OCI-LY1 (cell line): ENCODE measurements around the gene GRAMD1A.

ENCODE experiments used
- H2AFZ ChIP-seq: fragments of 200-600 bp; sonication (generic), shearing (Covaris generic); 2 replicates; pipeline ENCODE4 v1.6.0; 2014; ENCODE audit warnings: antibody characterized with exemption, mild to moderate bottlenecking, low read length
- H3F3A ChIP-seq: fragments of 200-600 bp; sonication (generic), shearing (Covaris generic); 2 replicates; pipeline ENCODE4 v1.6.0; 2014; ENCODE audit warnings: mild to moderate bottlenecking, antibody characterized with exemption, low read length, moderate library complexity; ENCODE audit not compliant: insufficient read depth
- H3K27ac ChIP-seq: fragments of 200-600 bp; sonication (generic); 2 replicates; pipeline ENCODE4 v1.5.1; 2014; ENCODE audit warnings: low read length, mixed run types, mild to moderate bottlenecking, low read depth; ENCODE audit not compliant: poor library complexity, severe bottlenecking
- H3K27me3 ChIP-seq: fragments of 200-600 bp; sonication (generic); 2 replicates; pipeline ENCODE4 v1.6.0; 2014; ENCODE audit warnings: antibody characterized with exemption, mild to moderate bottlenecking, low read length, moderate library complexity; ENCODE audit not compliant: insufficient read depth
- H3K36me3 ChIP-seq: fragments of 200-600 bp; sonication (generic); 2 replicates; pipeline ENCODE4 v1.6.1; 2014; ENCODE audit warnings: mild to moderate bottlenecking, antibody characterized with exemption, low read length, moderate library complexity, mixed read lengths; ENCODE audit not compliant: insufficient read depth
- H3K4me1 ChIP-seq: fragments of 200-600 bp; sonication (generic); 2 replicates; pipeline ENCODE4 v1.5.1; 2014; ENCODE audit warnings: mild to moderate bottlenecking, low read length, moderate library complexity; ENCODE audit not compliant: insufficient read depth, severe bottlenecking
- H3K4me2 ChIP-seq: fragments of 200-600 bp; sonication (generic), shearing (Covaris generic); 2 replicates; pipeline ENCODE4 v1.6.1; 2014; ENCODE audit warnings: low read length
- H3K4me3 ChIP-seq: fragments of 200-600 bp; sonication (generic); 2 replicates; pipeline ENCODE4 v1.5.1; 2014; ENCODE audit warnings: low read length, low read depth, mild to moderate bottlenecking, mixed read lengths; ENCODE audit not compliant: poor library complexity, severe bottlenecking
- H3K79me2 ChIP-seq: fragments of 200-600 bp; shearing (Covaris generic); 2 replicates; pipeline ENCODE4 v1.6.1; 2016; ENCODE audit warnings: mixed run types, low read length, mixed read lengths; ENCODE audit not compliant: insufficient read depth
- H3K9ac ChIP-seq: fragments of 200-600 bp; sonication (generic), shearing (Covaris generic); 2 replicates; pipeline ENCODE4 v1.6.1; 2014; ENCODE audit warnings: mild to moderate bottlenecking, low read length, mixed read lengths
- H3K9me2 ChIP-seq: fragments of 200-600 bp; sonication (generic), shearing (Covaris generic); 2 replicates; pipeline ENCODE4 v1.6.1; 2014; ENCODE audit warnings: low read depth, mild to moderate bottlenecking, low read length, mixed read lengths
- H3K9me3 ChIP-seq: fragments of 200-600 bp; shearing (Covaris generic); 2 replicates; pipeline ENCODE4 v1.6.1; 2014; ENCODE audit warnings: low read length, mixed read lengths
- H4K20me1 ChIP-seq: fragments of 200-600 bp; sonication (generic), shearing (Covaris generic); 2 replicates; pipeline ENCODE4 v1.6.0; 2016; ENCODE audit warnings: mild to moderate bottlenecking, low read length; ENCODE audit not compliant: insufficient read depth
- CTCF ChIP-seq: fragments of 200-600 bp; sonication (generic), shearing (Covaris generic); IDR thresholded peaks from 2 replicates; pipeline ENCODE4 v1.5.1; 2017; ENCODE audit warnings: mild to moderate bottlenecking, antibody characterized with exemption, low read length, moderate library complexity, mixed read lengths
- EZH2 ChIP-seq: fragments of 200-600 bp; sonication (generic), shearing (Covaris generic); IDR thresholded peaks from 2 replicates; pipeline ENCODE4 v1.8.0; 2017; ENCODE audit warnings: borderline replicate concordance, mixed run types, mild to moderate bottlenecking, antibody characterized with exemption, low read length, moderate library complexity, mixed read lengths

The GRAMD1A gene

GRCh38 chr19:35015270-35015953 is 15.3 kb downstream of the GRAMD1A start:
- Histone ChIP-seq H3K27ac (no peak overlapping the region), H3K36me3 (peaks cover 92% of the 10 kb centered on the region), H2AFZ (no peak overlapping the region), H3K4me2 (no peak overlapping the region), H3K9ac (no peak overlapping the region), H3K4me1 (peaks cover 8% of the 10 kb centered on the region), H4K20me1 (no peaks in the 10 kb centered on the region), H3K9me3 (no peaks in the 10 kb centered on the region), H3K9me2 (no peaks in the 10 kb centered on the region), H3K27me3 (no peaks in the 10 kb centered on the region), H3K4me3 (no peak overlapping the region), H3K79me2 (no peaks in the 10 kb centered on the region), H3F3A (no peaks in the 10 kb centered on the region)
- no peak for TF ChIP-seq EZH2
- no peak for TF ChIP-seq CTCF

- Histone ChIP-seq H3K4me2 (no peak overlapping the region), H3K9ac (no peak overlapping the region), H4K20me1 (no peaks in the 10 kb centered on the region), H2AFZ (no peak overlapping the region), H3K27ac (no peak overlapping the region), H3F3A (no peaks in the 10 kb centered on the region), H3K27me3 (no peaks in the 10 kb centered on the region), H3K9me2 (no peaks in the 10 kb centered on the region), H3K9me3 (no peaks in the 10 kb centered on the region), H3K36me3 (peaks cover 92% of the 10 kb centered on the region), H3K79me2 (no peaks in the 10 kb centered on the region), H3K4me3 (no peak overlapping the region), H3K4me1 (peaks cover 8% of the 10 kb centered on the region)
- TF ChIP-seq EZH2 (no peak), CTCF (no peak)
These were observed 15.8 kb downstream of the GRAMD1A start for GRCh38 chr19:35015954-35016351.

- H4K20me1 ChIP-seq: no peaks in the 10 kb centered on the region
- H3K9me2 ChIP-seq: no peaks in the 10 kb centered on the region
- no peak overlapping the region for H3K4me2 ChIP-seq
- no peaks in the 10 kb centered on the region for H3K27me3 ChIP-seq
- H2AFZ ChIP-seq: no peak overlapping the region
- peaks cover 8% of the 10 kb centered on the region for H3K4me1 ChIP-seq
- H3F3A ChIP-seq: no peaks in the 10 kb centered on the region
- H3K4me3 ChIP-seq: no peak overlapping the region
- H3K79me2 ChIP-seq: no peaks in the 10 kb centered on the region
- H3K27ac ChIP-seq: no peak overlapping the region
- H3K9me3 ChIP-seq: no peaks in the 10 kb centered on the region
- H3K9ac ChIP-seq: no peak overlapping the region
- H3K36me3 ChIP-seq: peaks cover 92% of the 10 kb centered on the region
- TF ChIP-seq EZH2: no peak
- no peak for TF ChIP-seq CTCF
These were observed 17.4 kb downstream of the GRAMD1A start for GRCh38 chr19:35017507-35017906.
